Tibial artery (tissue), 4 donors: Measurements from ENCODE around the gene BICD2.

Experiments used
- DNase-seq, 2 donors: peaks; one replicate each; pipeline ENCODE4 v3.0.0-alpha.2; 2019
- H3K27ac ChIP-seq, 2 donors: fragments of 200-600 bp; sonication (generic) in 1 of 2; 1 replicate in 1 of 2; 2 replicates in 1 of 2; pipeline ENCODE4 v1.5.1; 2018 to 2019; ENCODE audit warnings: mild to moderate bottlenecking in 1 of 2
- H3K27me3 ChIP-seq, 2 donors: fragments of 200-600 bp; sonication (generic) in 1 of 2; one replicate each; pipeline versions ENCODE4 v1.5.1 to v1.6.0; 2016 to 2019
- H3K36me3 ChIP-seq, 3 donors: fragments of 200-600 bp; sonication (generic) in 2 of 3; one replicate each; pipeline ENCODE4 v1.5.1; 2016 to 2019; ENCODE audit warnings: mild to moderate bottlenecking in 2 of 3
- H3K4me1 ChIP-seq, 4 donors: fragments of 200-600 bp; sonication (generic) in 2 of 4; 1 replicate in 3 of 4; 2 replicates in 1 of 4; pipeline ENCODE4 v1.5.1; 2016 to 2019
- H3K4me3 ChIP-seq, 2 donors: fragments of 200-600 bp; sonication (generic) in 1 of 2; 1 replicate in 1 of 2; 2 replicates in 1 of 2; pipeline ENCODE4 v1.5.1; 2018 to 2019; ENCODE audit warnings: mild to moderate bottlenecking in 2 of 2
- H3K9me3 ChIP-seq, 3 donors: fragments of 200-600 bp; sonication (generic) in 1 of 3; one replicate each; pipeline ENCODE4 v1.5.1; 2016 to 2019
- CTCF ChIP-seq, 2 experiments: fragments of 200-600 bp in 1 of 2; fragments of 450-650 bp in 1 of 2; IDR thresholded peaks; one replicate each; pipeline ENCODE4 v1.5.1; 2017 to 2019; ENCODE audit warnings: antibody characterized with exemption in 2 of 2, mild to moderate bottlenecking in 1 of 2, moderate library complexity in 1 of 2
- intact Hi-C: fragments of 100-400 bp; cut with DNase I; formaldehyde crosslinking; loops from one replicate; pipeline ENCODE4 v1.15.0; 2023; ENCODE audit warnings: low total_unique reads

The BICD2 gene

GRCh38 chr9:92759446-92759845 lies 5.2 kb downstream of the BICD2 start:
- Histone ChIP-seq H3K27ac (peak overlapping the region in 1 of 2 donors; percentile 46), H3K27me3 (no peaks in the 10 kb centered on the region), H3K4me1 (peaks cover 0 to 49% (median 37%) of the 10 kb centered on the region in 4 donors), H3K36me3 (no peaks in the 10 kb centered on the region), H3K9me3 (no peaks in the 10 kb centered on the region), H3K4me3 (no peak overlapping the region)
- no peak for DNase-seq
- intact Hi-C loops, result loop anchor here (10.0 kb wide), 1 partner anchor 455 kb away; no protein-coding TSS in a partner anchor
- TF ChIP-seq CTCF (IDR thresholded peaks at IDR 0.05), result no peak

DNA sequence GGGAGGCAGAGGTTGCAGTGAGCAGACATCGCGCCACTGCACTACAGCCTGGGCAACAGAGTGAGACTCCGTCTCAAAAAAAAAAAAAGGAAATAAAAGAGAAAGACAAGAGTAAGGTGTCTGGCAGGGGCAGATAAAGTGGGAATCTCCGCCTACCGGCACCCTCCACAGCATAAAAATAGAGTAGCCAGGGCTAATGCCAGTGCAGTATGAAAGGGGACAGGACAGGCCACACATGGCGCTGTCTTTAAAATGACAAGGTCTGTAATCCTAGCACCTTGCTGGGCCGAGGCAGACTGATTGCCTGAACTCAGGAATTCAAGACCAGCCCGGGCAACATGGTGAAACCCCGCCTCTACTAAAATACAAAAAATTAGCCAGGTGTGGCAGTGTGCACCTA lies 7.8 kb downstream of the BICD2 start:
- TF ChIP-seq CTCF (IDR thresholded peaks at IDR 0.05), result no peak
- intact Hi-C loops, result loop anchor here (10.0 kb wide), 1 partner anchor 452 kb away; no protein-coding TSS in a partner anchor
- H3K4me3 ChIP-seq, result no peak overlapping the region
- no peaks in the 10 kb centered on the region for H3K36me3 ChIP-seq
- H3K27me3 ChIP-seq, result no peaks in the 10 kb centered on the region
- no peak overlapping the region for H3K27ac ChIP-seq
- no peaks in the 10 kb centered on the region for H3K9me3 ChIP-seq
- DNase-seq, result no peak
- peaks cover 0 to 34% (median 29%) of the 10 kb centered on the region in 4 donors for H3K4me1 ChIP-seq

GRCh38 chr9:92754091-92754745 lies 10.4 kb downstream of the BICD2 start:
- no peak for TF ChIP-seq CTCF (IDR thresholded peaks at IDR 0.05)
- peaks cover 0 to 22% (median 19%) of the 10 kb centered on the region in 4 donors for H3K4me1 ChIP-seq
- H3K4me3 ChIP-seq, result no peak overlapping the region
- intact Hi-C loops, result loop anchor here (10.0 kb wide), 1 partner anchor 449 kb away; no protein-coding TSS in a partner anchor
- no peaks in the 10 kb centered on the region for H3K36me3 ChIP-seq
- DNase-seq, result peak in 1 of 2 donors; percentile 16
- H3K9me3 ChIP-seq, result no peaks in the 10 kb centered on the region
- no peak overlapping the region for H3K27ac ChIP-seq
- no peaks in the 10 kb centered on the region for H3K27me3 ChIP-seq

GRCh38 chr9:92752812-92753404 lies 11.7 kb downstream of the BICD2 start:
- intact Hi-C loops, result loop anchor here (10.0 kb wide), 1 partner anchor 448 kb away; no protein-coding TSS in a partner anchor
- H3K9me3 ChIP-seq, result no peaks in the 10 kb centered on the region
- no peaks in the 10 kb centered on the region for H3K27me3 ChIP-seq
- TF ChIP-seq CTCF (IDR thresholded peaks at IDR 0.05), result no peak
- H3K4me3 ChIP-seq, result no peak overlapping the region
- DNase-seq, result peak in 1 of 2 donors; percentile 1
- H3K4me1 ChIP-seq, result peaks cover 0 to 35% (median 31%) of the 10 kb centered on the region in 4 donors
- H3K36me3 ChIP-seq, result no peaks in the 10 kb centered on the region
- H3K27ac ChIP-seq, result no peak overlapping the region

DNA sequence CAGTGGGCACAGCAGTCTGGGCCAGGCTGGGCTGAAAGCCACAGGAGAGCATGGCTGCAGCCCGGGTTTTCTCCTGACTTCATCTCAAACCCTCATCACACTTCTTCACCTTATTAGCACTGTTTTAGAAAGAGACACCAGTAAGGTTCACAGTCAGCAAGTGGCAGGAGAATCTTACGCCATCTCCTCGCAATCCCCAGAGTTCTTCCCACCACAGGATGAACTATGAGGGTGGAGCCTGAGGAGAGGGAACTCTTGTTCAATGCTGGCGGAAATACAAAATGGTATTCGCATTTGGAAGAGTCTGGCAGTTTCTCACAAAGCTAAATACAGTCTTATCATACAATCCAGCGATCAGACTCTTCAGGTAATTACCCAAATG lies 14.7 kb downstream of the BICD2 start:
- H3K36me3 ChIP-seq, result no peaks in the 10 kb centered on the region
- intact Hi-C loops, result loop anchor here (10.0 kb wide), 1 partner anchor 445 kb away; no protein-coding TSS in a partner anchor
- H3K27ac ChIP-seq, result peak overlapping the region; percentile 37 to 43
- no peak for DNase-seq
- H3K4me1 ChIP-seq, result peaks cover 0 to 65% (median 46%) of the 10 kb centered on the region in 4 donors
- no peak for TF ChIP-seq CTCF (IDR thresholded peaks at IDR 0.05)
- no peaks in the 10 kb centered on the region for H3K9me3 ChIP-seq
- no peaks in the 10 kb centered on the region for H3K27me3 ChIP-seq
- no peak overlapping the region for H3K4me3 ChIP-seq
